Psoas muscle (tissue), 8 donors: ENCODE data around the gene NPIPB6. TPM values are rescaled to one million over a fixed set of nuclear protein-coding genes. Genes with fewer than 3 reads are reported as not detected.

Experiments used
- ATAC-seq, 4 donors: fragments of 200-7000 bp; cut with Tn5 transposase; one replicate each; pipeline ENCODE4 v1.9.1; 2020; ENCODE audit warnings: moderate library complexity in 3 of 4, mild to moderate bottlenecking in 2 of 4
- DNase-seq, 2 donors: peaks; one replicate each; pipeline ENCODE4 v3.0.0-alpha.2; 2020
- H3K27ac ChIP-seq: fragments of 200-600 bp; one replicate; pipeline ENCODE4 v1.8.0; 2022
- H3K27me3 ChIP-seq, 3 donors: fragments of 200-600 bp in 1 of 3; one replicate each; pipeline versions ENCODE4 v1.6.1 to v1.8.0; 2013 to 2022; ENCODE audit warnings: low read length in 2 of 3, mild to moderate bottlenecking in 2 of 3, moderate library complexity in 1 of 3; ENCODE audit not compliant: insufficient read depth in 3 of 3
- H3K36me3 ChIP-seq, 2 donors: fragments of 200-600 bp in 1 of 2; one replicate each; pipeline versions ENCODE4 v1.6.1 to v1.8.0; 2013 to 2022; ENCODE audit warnings: low read depth in 1 of 2, mild to moderate bottlenecking in 1 of 2, moderate library complexity in 1 of 2; ENCODE audit not compliant: insufficient read depth in 1 of 2
- H3K4me1 ChIP-seq: fragments of 200-600 bp; one replicate; pipeline ENCODE4 v1.8.0; 2022
- H3K4me3 ChIP-seq: fragments of 200-600 bp; one replicate; pipeline ENCODE4 v1.8.0; 2022; ENCODE audit warnings: mild to moderate bottlenecking
- H3K9me3 ChIP-seq: fragments of 200-600 bp; one replicate; pipeline ENCODE4 v1.8.0; 2022
- CTCF ChIP-seq: fragments of 200-600 bp; IDR thresholded peaks from one replicate; pipeline ENCODE4 v1.8.0; 2022; ENCODE audit warnings: antibody characterized with exemption
- WGBS, 3 donors: extraction: QIAGEN DNeasy Blood & Tissue Kit; methylation state at CpG; one replicate each; pipeline versions ENCODE4 v1.1.6 to v1.1.7; 2013; 5-methylcytosine and 5-hydroxymethylcytosine counted together
- intact Hi-C, 2 donors: fragments of 100-400 bp; cut with DNase I; formaldehyde crosslinking; loops; one replicate each; pipeline versions ENCODE4 v1.11.0 to v1.14.2; 2022
- polyA plus RNA-seq, 3 donors: library from polyadenylated mRNA; stranded (reverse); fragments of 200-250 nt; gene quantifications; one replicate each; pipeline ENCODE4 v1.2.3, GENCODE V29; 2013
- total RNA-seq, 4 donors: library from RNA; stranded (reverse); fragmentation: NEBNext Ultra II Directional in 2 of 4; extraction: Animal tissue kit (Norgen Biotek cat#: 25700) in 2 of 4; gene quantifications; one replicate each; pipeline versions ENCODE4 v1.2.1 to v1.2.4, GENCODE V29; 2021 to 2023
- donor health status: healthy with polysubstance abuse.
- donor health status: DM: no; HTN: no; CAD: no; lungs with moderate emphysema.
- donor health status: Bipolar disorder and iron deficiency.
- donor health status: healthy.
- donor health status: DM: yes; HTN: yes; CAD: no.
- donor health status: DM: no; HTN: no; CAD: no.
- donor health status: DM: no; HTN: no; CAD: no.
- donor health status: DM: yes; HTN: yes; CAD: no.

The NPIPB6 gene
- total and polyA plus RNA-seq, 7 donors = 0.17 to 1.5 (median 0.72) TPM; not detected in 1

GRCh38 chr16:28308794-28309584, 54.3 kb downstream of the NPIPB6 start:
- no peaks in the 10 kb centered on the region for H3K4me1 ChIP-seq
- H3K9me3 ChIP-seq = no peaks in the 10 kb centered on the region
- no peaks in the 10 kb centered on the region for H3K36me3 ChIP-seq
- H3K27me3 ChIP-seq = no peaks in the 10 kb centered on the region
- no peak overlapping the region for H3K27ac ChIP-seq
- TF ChIP-seq CTCF = no peak
- DNase-seq (no peak), ATAC-seq (peak; percentile 57 to 82 (median 74))
- intact Hi-C loops = no loop called here
- WGBS, 3 donors = 63 to 74% (median 69%) methylated on average over 14 of the region's 14 CpGs
- no peak overlapping the region for H3K4me3 ChIP-seq

GRCh38 chr16:28307936-28308335, 55.4 kb downstream of the NPIPB6 start:
- ATAC-seq (no peak), DNase-seq (no peak)
- Histone ChIP-seq H3K27ac (no peak overlapping the region), H3K4me1 (no peaks in the 10 kb centered on the region), H3K27me3 (no peaks in the 10 kb centered on the region), H3K4me3 (no peak overlapping the region), H3K9me3 (no peaks in the 10 kb centered on the region), H3K36me3 (no peaks in the 10 kb centered on the region)
- WGBS, 3 donors = 74 to 86% (median 80%) methylated on average over 5 of the region's 5 CpGs
- intact Hi-C loops = no loop called here
- TF ChIP-seq CTCF = no peak

- no peaks in the 10 kb centered on the region for H3K36me3 ChIP-seq
- ATAC-seq (no peak), DNase-seq (peak in 1 of 2 donors; percentile 34)
- intact Hi-C loops = no loop called here
- H3K9me3 ChIP-seq = no peaks in the 10 kb centered on the region
- no peak for TF ChIP-seq CTCF
- no peak overlapping the region for H3K27ac ChIP-seq
- peaks cover 10% of the 10 kb centered on the region for H3K4me1 ChIP-seq
- H3K4me3 ChIP-seq = no peak overlapping the region
- 49 to 55% (median 51%) methylated on average over 8 of the region's 8 CpGs for WGBS, 3 donors
- no peaks in the 10 kb centered on the region for H3K27me3 ChIP-seq
Observed at GRCh38 chr16:28304214-28304613, 59.1 kb downstream of the NPIPB6 start.

GRCh38 chr16:28303132-28303531, 60.2 kb downstream of the NPIPB6 start:
- Histone ChIP-seq H3K4me1 (peaks cover 10% of the 10 kb centered on the region), H3K27ac (no peak overlapping the region), H3K36me3 (no peaks in the 10 kb centered on the region), H3K9me3 (no peaks in the 10 kb centered on the region), H3K27me3 (no peaks in the 10 kb centered on the region), H3K4me3 (no peak overlapping the region)
- intact Hi-C loops = no loop called here
- TF ChIP-seq CTCF = no peak
- DNase-seq (no peak), ATAC-seq (no peak)

- DNase-seq (no peak), ATAC-seq (no peak)
- no peak for TF ChIP-seq CTCF
- Histone ChIP-seq H3K9me3 (no peaks in the 10 kb centered on the region), H3K4me3 (no peak overlapping the region), H3K27ac (peak overlapping the region; percentile 18), H3K36me3 (no peaks in the 10 kb centered on the region), H3K4me1 (peaks cover 10% of the 10 kb centered on the region), H3K27me3 (no peaks in the 10 kb centered on the region)
- WGBS, 3 donors = 81 to 83% (median 83%) methylated on average over 2 of the region's 2 CpGs
- intact Hi-C loops = no loop called here
Observed at GRCh38 chr16:28301620-28302019, 61.7 kb downstream of the NPIPB6 start.
